OCI-LY3 (cell line): Measurements from ENCODE around the gene ARHGEF26.

Source experiments
- CTCF ChIP-seq: fragments of 200-600, 300-600 bp; sonication (generic); IDR thresholded peaks from 2 replicates; pipeline ENCODE4 v1.5.1; 2014; ENCODE audit warnings: antibody characterized with exemption, low read length, low read depth
- EZH2phosphoT487 ChIP-seq: fragments of 200-600 bp; shearing (Covaris generic); IDR thresholded peaks from 2 replicates; pipeline ENCODE4 v1.6.1; 2018; ENCODE audit warnings: antibody characterized with exemption, mixed run types, low read depth

GRCh38 chr3:154194877-154195276 is 73.7 kb downstream of the ARHGEF26 start:
- no peak for TF ChIP-seq CTCF
- no peak for TF ChIP-seq EZH2phosphoT487
